Right kidney (tissue), 9 donors: ENCODE data around the gene CALD1.

Experiments used
- DNase-seq: peaks from one replicate; pipeline ENCODE4 v3.0.0-alpha.2; 2016
- long read RNA-seq, 8 donors: transcript quantifications; one replicate each; lab custom pipeline, GENCODE V29; 2026

CALD1 gene, protein sequence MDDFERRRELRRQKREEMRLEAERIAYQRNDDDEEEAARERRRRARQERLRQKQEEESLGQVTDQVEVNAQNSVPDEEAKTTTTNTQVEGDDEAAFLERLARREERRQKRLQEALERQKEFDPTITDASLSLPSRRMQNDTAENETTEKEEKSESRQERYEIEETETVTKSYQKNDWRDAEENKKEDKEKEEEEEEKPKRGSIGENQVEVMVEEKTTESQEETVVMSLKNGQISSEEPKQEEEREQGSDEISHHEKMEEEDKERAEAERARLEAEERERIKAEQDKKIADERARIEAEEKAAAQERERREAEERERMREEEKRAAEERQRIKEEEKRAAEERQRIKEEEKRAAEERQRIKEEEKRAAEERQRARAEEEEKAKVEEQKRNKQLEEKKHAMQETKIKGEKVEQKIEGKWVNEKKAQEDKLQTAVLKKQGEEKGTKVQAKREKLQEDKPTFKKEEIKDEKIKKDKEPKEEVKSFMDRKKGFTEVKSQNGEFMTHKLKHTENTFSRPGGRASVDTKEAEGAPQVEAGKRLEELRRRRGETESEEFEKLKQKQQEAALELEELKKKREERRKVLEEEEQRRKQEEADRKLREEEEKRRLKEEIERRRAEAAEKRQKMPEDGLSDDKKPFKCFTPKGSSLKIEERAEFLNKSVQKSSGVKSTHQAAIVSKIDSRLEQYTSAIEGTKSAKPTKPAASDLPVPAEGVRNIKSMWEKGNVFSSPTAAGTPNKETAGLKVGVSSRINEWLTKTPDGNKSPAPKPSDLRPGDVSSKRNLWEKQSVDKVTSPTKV
- long read RNA-seq, donor 1, full-length matches to known transcripts: 18 of 226 reads
- long read RNA-seq, donor 1, partial matches to known transcripts: 169 of 226 reads
- long read RNA-seq, donor 1, other reads (novel, unspliced or antisense): 39 of 226 reads
- long read RNA-seq, donor 2, partial matches to known transcripts: 46 of 57 reads
- long read RNA-seq, donor 2, other reads (novel, unspliced or antisense): 7 of 57 reads
- long read RNA-seq, donor 3, full-length matches to known transcripts: 7 of 101 reads
- long read RNA-seq, donor 3, partial matches to known transcripts: 87 of 101 reads
- long read RNA-seq, donor 3, other reads (novel, unspliced or antisense): 7 of 101 reads
- long read RNA-seq, donor 4, full-length matches to known transcripts: 7 of 93 reads
- long read RNA-seq, donor 4, partial matches to known transcripts: 78 of 93 reads
- long read RNA-seq, donor 4, other reads (novel, unspliced or antisense): 8 of 93 reads
- long read RNA-seq, donor 5, full-length matches to known transcripts: 16 of 94 reads
- long read RNA-seq, donor 5, partial matches to known transcripts: 62 of 94 reads
- long read RNA-seq, donor 5, other reads (novel, unspliced or antisense): 16 of 94 reads
- long read RNA-seq, donor 6, full-length matches to known transcripts: 8 of 141 reads
- long read RNA-seq, donor 6, partial matches to known transcripts: 118 of 141 reads
- long read RNA-seq, donor 6, other reads (novel, unspliced or antisense): 15 of 141 reads
- long read RNA-seq, donor 7, full-length matches to known transcripts: 16 of 304 reads
- long read RNA-seq, donor 7, partial matches to known transcripts: 262 of 304 reads
- long read RNA-seq, donor 7, other reads (novel, unspliced or antisense): 26 of 304 reads
- long read RNA-seq, donor 8, full-length matches to known transcripts: 16 of 106 reads
- long read RNA-seq, donor 8, partial matches to known transcripts: 69 of 106 reads
- long read RNA-seq, donor 8, other reads (novel, unspliced or antisense): 21 of 106 reads

DNA sequence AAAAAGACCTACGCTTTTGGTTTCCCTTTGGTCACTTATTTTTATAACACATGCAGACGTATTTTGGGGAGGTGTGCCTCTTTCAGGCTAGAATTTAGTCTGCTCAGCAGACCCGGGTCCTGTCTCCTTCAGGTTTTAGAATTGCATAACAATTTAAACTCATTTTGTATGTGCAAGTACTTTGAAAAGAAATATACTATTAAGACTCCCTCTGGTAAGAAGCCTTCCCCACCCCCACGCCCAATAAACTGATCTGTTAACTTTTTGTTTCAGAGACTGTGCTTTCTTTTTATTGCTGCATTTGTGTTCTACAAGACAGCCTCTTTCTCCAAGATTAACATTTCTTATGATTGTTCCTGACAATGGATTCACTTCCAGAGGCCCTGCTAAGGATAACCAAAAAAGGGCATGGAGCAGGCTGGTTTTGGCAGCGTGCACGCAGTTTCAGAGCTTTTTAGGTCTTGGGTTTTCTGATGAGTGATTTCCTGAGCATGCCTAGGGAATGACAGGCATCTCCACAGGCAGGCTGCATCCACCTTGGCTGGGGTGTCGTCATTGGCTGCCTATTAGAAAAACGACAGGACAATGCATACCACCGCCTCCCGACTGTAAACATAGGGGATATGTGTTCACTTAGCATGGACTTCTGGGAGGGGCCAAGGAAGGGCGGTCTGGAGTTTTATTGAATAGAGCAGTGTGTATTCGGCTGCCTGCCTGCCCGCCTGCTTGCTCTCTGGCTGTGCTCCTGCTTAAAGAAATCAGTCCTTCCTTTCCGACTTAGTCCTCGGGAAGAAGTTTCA, at the start of gene CALD1:
TSS of gene CALD1 (plus strand) at position 694 of the 800 bp plus-strand sequence. CDS start 88,100 bp downstream, outside the sequence.
- DNase-seq: peak; percentile 74

DNA sequence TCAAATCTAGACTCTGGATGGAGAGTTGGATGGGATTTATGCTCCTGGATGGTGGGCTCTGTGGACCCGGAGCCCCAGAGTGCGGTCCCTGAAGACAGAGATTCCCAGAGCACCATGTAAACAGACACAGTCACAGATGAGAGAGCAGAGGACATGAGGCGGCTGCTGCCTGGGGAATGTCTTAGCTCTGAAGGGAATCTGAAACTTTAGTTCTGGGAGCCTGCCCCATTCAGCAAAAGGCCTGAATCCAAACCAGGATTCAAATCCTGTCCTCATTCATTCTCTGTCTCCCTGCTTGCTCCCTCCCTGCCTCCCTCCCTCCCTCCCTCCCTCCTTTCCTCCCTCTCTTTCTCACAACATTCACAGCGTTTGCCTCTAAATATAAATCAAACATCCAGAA, 49.5 kb upstream of the CALD1 start:
- peak; percentile 30 for DNase-seq

DNA sequence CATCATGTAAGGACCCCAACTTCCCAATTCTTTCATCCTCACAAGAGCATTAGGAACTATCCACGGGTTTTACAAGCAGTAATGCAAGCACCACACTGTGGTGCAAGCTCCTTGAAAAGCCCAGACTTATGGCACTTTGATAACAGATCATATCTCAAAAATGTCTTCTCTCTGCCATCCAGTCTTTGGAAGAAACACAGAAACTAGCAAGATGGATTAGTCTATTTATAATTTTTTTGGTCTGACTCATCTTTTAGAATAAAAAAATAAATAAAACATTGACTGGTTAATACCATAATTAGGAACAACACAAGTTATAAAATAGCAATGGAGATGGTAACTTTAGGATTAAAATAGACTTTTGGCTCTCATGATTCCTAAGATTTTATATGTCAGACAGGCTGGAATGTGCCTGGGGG, 49.0 kb upstream of the CALD1 start:
- peak; percentile 18 for DNase-seq

DNA sequence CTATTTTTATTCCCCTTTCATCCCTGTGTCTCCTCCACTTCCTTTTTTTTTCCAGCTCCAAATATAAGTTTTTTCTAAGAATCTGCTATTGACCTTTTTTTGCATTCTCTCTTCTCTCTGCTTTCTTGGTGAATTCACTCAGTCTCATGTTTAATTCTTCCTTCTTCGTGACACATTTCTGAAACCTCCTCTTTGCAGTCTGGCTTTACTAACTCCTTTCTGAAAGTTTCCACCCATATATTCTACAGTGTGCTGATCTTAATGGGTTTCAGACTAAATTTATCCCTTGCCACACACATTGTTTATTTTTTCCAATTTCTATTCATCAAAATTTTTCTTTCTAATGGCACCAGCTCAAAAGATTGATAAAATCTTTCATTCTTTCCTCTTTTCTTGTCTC, 47.8 kb upstream of the CALD1 start:
- DNase-seq: no peak

DNA sequence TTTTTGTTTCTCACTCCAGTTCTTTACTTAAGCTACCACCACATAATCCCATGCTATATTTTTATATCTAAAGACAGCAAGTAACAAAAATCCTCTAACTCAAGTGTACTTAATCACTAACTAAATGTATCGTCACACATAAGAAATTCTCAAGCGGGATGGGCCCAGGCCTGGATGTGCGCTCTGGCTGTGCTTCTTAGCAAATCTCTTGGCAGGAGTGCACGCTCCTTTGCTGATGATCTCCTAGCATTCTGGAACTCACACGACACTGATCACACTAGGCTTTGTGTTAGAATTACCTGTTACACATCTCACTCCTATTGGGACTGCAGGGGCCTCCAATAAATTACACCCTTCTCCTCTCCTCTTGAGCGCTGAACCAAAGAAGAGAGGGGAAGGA, 46.7 kb upstream of the CALD1 start:
- DNase-seq: no peak

DNA sequence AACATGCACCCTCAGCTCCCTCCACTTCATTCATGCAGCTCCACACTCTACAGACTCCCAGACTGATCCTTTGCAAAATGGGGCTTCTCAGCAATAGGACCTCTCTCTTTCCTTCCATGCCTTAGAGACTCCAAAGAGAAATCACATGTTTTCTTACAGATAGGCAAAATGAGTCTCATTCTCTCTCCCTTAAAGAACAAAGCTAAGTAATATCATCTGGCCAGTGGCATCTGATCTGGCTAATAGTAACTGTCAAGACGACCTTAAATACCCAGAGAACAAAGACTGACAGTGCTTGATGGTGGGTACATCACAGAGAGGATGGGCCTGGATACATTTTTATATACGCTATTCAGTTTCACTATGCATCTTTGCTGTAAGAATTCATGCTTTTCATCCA, 43.1 kb upstream of the CALD1 start:
- no peak for DNase-seq

DNA sequence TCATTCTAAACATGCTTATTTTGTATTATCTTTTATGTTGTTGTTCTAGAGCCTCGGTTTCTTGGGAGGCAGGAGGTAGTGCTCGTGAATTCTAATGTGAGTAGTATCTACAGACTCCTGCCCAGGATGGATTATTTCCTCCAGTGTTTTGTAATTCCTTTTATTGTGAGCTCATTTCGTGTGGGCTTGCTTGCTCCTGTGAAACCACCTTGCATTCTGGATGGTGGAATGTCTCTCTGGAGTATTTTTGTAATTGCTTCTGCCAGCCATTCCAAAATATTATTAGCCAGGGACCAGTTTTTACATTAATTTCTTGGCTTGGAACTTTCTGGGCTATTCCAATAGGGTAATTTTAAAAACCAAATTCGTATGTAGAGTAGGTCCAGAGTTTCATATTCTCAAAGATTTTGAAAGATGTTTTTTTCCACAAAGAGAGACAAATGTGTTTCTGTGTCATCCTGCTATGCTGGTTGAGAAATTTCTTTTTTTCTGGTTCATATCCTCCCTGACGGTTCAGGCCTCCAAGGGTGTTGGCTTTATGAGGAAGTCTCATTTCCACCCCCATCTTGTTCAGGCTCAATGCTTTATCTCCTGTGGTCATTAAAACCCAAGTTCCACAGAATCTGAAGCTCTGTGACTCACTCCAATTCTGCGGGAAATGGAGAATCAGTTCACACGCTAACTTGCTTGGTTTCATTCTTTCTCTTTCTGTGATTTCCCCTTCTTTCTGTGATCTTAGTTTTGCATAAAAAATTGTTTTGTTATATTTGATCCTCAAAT, 41.7 kb upstream of the CALD1 start:
- DNase-seq: no peak

DNA sequence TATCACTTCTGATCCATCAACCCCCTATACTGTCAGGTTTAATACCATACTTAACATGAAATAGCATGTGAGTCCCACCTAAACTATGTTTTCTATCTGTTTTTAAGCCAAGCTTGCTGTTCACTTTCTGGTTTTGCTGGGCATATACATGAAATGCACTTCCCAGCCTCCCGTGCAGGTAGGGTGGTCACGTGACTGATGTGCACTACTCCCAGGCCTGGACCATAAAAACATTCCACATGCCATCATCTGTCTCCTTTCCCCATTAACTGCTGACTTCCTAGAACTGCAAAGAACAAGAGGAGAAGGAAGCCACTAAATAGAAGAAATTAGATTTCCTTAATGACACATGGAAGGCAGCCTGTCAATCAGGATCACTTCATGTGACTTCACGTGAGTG, 40.1 kb upstream of the CALD1 start:
- DNase-seq: no peak

DNA sequence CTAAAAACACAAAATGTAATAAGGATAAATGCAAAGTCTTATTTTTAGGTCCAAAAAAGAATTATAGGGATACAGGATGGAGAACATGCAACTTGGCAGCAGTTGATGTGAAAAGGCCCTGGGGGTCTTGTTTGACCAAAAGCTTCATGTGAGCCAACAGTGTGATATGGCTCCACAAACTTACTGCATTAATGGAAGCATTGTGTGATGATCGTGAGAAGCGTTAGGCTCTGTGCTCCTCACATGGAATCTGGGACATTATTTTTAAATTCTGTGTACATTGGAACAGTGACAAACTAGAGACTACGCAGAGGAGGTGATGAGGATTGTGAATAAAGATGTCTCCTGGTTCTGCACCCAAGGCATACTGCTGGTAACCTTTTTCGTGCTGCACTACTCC, 39.1 kb upstream of the CALD1 start:
- no peak for DNase-seq

DNA sequence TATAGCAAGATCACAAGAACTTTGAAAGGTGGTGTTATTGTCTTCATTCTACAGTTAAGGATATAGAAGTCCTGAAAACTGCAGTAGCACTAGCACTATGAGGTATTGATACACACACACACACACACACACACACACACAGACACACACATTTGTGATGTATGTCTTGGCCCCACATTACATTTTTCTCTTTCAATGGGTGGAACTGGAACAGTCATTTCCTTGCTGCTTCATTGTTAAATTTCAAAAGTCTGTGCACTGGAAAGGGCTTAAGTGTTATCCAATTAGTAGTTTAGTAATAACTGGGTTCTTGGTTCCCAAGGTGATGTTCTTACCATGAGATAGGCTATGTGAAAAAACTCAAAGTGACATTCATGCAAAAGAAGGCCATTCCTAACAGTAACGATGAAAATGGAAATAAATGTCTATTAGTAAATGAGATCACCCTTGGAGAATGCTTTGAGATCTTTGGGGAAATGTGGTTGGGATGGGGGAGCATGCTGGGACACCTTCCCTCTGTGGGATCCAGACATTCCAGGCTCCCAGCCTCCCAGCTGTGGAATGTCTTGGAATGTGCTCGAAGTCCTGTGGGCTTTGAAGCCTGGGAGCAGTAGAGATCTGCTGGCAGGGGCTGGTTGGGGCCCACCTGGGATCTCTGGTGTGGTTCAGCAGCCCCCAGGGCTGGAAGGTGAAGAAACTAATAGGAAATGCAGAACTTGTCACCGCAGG, 37.4 kb upstream of the CALD1 start:
- DNase-seq: no peak

DNA sequence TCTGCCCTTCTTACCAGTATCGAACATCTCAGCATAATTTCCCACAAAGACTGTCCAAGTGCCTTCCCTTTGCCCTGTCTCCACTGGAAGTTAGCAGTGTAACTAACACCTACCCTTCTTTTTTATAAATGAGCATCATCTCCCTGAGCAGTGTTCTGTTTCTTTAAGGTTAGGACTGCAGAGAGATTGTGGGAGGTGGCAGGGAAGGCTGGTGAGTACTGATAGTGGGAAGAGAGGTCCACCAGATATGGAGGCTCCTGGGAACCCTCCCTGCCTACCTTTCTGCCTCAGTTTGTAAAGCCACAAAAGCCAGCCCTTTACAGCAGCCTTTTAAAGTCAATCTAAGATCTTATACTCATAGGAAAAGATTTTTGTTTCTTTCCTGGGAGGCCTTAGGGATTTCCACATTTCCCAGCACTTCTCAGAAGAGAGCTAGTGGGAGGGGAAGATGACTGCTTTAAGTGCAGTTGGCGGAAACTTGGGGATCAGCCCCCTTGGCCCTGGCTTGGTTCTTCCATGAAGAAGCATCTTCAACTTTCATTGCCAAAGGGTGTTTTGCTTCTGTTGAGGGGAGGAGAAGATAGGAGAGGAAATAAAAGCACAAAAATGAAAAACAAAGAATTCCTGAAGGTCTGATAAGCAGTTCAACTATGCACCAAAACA, 36.6 kb upstream of the CALD1 start:
- no peak for DNase-seq

DNA sequence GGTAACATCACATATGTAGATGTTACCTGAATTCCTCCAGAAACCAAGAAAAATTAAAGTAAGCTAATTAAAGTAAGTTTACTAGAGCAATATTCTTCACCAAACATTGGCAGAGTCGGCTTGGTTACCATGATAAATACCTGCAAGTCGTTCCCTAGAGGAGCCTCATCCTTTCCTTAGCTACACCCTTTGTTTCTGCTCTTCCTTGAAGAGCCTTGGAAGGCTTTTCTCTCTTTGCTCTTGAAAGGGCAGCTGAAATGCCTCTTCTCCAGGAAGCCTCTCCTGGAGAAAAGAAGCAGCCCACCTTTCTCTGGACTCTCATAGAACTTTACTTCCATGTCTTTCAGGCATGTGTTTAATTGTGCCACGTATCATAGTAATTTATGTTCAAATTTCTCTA, 34.9 kb upstream of the CALD1 start:
- no peak for DNase-seq

DNA sequence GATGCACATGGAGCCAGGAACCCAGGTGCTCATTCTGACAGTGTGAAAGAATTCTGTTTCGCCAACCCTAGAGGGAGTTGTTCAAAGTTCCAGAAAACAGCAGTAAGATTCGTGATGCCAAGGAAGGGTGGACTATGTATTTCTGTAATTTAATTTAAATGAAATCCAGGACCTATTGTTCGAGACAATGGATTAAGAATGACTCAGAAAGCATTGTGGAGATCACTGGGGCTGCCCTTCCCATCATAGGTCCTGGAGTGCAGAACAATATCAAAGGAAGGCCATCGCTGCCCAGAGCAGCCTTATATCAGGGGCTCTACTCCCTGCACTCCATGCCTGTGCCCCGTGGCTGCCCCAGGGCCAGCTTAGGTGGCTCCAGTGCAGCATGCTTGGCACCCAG, 32.1 kb upstream of the CALD1 start:
- DNase-seq: no peak

DNA sequence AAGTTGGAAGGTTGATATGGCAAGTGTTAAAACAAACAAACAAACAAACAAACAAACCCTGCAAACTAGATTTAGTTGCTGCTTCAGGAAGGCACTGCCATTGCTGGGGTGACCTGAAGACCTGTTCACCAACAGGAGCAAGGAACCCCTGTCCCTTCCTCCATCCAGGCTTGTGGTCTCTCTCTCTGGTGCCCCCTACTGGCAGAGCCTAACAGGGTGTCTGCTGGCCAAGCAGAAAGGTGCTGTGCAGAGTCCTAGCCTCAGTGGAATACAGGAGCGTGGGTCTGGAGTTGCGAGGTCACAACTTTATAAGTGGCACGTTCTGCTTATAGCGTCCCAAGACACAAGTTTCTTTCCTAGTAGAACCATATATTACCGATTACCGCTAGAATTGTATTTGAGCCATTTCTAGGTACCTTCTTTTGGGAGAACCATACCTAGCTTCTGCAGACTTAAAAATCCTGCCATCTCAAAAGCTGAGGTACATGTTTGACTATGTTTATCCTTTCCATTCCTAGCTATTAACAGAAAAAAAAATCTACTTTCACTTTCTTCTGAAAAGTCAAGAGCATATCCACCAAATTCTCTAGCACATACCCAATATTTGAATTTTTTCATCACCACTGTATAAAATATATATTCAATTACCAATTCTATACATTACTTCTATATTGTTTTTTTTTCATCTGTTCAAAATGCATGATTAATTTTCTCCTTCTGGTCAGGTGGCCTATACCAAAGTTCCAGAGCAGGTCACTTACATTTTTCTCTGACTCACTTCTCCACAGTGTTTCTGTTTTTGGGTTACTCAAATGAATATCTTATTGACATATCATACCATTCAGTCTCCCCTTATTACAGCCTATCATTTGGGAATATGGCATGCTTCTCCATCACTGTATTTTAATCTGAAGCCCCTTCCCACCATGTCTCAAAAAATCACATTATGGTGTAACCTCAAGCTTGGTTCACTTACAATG, 29.1 kb upstream of the CALD1 start:
- DNase-seq: no peak

DNA sequence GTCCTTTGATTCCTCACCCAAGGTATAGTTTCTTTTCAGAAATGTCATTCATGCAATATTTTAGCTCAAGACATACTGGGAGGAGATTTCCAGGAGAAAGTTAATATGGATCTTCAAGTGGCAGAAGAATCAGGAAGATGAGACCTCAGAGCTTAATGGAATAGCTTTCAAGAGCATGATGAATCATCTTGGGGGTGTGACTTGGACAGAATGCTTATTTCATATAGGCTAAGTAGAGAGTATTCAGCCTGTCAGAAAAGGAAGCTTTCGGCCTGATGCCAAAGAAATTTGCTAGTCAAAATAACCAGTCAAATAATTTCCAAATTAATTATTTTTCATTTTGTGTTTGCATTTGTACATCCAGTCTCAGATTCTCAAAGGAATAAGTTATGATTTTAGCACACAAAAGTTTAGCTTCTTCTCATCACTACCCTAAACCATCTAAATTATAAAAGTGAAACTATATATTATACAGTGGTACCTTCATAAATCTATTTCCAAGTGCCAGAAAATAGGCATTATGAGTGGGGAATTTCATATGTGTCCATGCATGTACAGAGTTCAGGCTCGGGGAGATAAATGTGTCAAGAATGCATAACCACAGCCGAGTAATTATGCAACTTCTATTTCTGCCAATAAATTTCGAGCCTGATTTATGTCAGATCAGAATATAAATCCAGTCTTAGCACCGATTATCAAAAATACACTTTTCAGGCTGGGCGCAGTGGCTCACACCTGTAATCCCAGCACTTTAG, 27.3 kb upstream of the CALD1 start:
- DNase-seq: no peak

DNA sequence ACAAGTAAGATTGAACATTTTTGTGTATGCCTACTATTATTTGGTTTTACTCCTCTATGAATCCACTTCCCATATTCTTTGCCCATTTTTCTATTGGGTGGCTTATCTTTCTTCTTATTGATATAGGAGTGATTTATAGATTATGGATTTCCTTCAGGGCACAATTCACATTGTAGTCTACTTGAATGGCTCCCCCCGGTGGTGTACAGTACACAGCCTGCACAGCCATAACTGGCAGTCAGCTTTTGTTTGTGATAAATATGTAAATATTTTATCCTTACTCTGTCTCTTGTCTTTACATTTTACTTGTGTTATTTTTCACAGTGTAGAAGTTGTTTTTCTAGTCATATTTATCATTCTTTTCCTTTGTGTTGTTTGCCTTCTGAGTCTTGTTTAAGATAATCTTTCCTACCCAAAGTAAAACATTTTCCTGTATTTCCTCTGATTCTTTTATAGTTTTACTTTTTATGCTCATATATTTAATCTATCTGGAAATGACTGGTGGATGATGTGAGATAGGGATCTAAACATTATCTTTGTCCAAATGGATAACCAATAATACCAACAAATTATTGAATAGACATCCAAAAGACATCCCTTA, 23.9 kb upstream of the CALD1 start:
- DNase-seq: no peak
